ENCODE data around the gene CPN2. TPM values are rescaled to one million over a fixed set of nuclear protein-coding genes. Genes with fewer than 3 reads are reported as not detected.

The CPN2 gene, protein sequence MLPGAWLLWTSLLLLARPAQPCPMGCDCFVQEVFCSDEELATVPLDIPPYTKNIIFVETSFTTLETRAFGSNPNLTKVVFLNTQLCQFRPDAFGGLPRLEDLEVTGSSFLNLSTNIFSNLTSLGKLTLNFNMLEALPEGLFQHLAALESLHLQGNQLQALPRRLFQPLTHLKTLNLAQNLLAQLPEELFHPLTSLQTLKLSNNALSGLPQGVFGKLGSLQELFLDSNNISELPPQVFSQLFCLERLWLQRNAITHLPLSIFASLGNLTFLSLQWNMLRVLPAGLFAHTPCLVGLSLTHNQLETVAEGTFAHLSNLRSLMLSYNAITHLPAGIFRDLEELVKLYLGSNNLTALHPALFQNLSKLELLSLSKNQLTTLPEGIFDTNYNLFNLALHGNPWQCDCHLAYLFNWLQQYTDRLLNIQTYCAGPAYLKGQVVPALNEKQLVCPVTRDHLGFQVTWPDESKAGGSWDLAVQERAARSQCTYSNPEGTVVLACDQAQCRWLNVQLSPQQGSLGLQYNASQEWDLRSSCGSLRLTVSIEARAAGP
- not detected for total RNA-seq

DNA sequence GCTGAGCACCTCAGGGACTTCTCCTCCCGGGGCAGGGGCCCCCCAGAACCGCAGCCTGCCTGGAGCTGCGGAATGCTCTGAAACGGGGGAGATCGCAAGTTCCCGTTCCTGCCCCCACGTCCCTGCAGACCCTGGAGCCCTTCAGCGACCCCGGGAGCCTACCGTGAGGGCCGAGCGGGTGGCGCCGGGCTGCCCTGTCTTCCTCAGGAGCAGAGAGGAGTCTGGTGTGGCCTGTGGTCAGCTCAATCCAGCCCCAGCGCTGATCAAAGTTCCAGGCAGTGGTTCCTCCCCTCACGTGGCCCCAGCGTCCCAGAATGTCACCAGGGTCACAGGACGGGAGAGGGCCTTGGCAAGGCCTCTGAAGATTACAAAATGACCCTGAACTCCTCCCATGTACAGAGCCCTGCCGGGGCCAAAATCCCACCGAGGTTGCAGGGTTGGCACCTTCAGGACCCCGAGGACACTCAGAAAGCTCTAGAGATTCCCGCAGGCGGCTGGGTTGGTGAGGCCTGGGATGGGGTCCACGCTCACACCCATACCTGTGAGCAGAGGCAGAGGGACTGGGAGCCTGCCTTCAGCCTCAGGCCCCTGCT, at the start of gene CPN2:
Gene CPN2, minus strand, starts transcription at position 249 of the 593 bp plus-strand sequence. CDS start 8,626 bp downstream, outside the sequence.
- Histone ChIP-seq H3K27ac (replicated peaks in 1 of 4) (no peak within 1 kb of the TSS), H3K27me3 (no peaks in the 10 kb centered on the region), H3K9me3 (no peaks in the 10 kb centered on the region), H3K36me3 (no peaks in the 10 kb centered on the region), H3K4me1 (no peaks in the 10 kb centered on the region), H3K4me3 (no peak within 1 kb of the TSS)
- TF ChIP-seq, protein P1, sequence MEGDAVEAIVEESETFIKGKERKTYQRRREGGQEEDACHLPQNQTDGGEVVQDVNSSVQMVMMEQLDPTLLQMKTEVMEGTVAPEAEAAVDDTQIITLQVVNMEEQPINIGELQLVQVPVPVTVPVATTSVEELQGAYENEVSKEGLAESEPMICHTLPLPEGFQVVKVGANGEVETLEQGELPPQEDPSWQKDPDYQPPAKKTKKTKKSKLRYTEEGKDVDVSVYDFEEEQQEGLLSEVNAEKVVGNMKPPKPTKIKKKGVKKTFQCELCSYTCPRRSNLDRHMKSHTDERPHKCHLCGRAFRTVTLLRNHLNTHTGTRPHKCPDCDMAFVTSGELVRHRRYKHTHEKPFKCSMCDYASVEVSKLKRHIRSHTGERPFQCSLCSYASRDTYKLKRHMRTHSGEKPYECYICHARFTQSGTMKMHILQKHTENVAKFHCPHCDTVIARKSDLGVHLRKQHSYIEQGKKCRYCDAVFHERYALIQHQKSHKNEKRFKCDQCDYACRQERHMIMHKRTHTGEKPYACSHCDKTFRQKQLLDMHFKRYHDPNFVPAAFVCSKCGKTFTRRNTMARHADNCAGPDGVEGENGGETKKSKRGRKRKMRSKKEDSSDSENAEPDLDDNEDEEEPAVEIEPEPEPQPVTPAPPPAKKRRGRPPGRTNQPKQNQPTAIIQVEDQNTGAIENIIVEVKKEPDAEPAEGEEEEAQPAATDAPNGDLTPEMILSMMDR (IDR thresholded peaks at IDR 0.05): no peak
- TF ChIP-seq EP300 (IDR thresholded peaks at IDR 0.05) (no peak), POLR2A (IDR thresholded peaks at IDR 0.05; ENCODE audit: low read depth) (no peak), POLR2AphosphoS5 (IDR thresholded peaks at IDR 0.05) (no peak)
- no peak for DNase-seq (ENCODE audit: extremely low spot score)
- intact Hi-C loops (cut with DNase I): no loop called here
- 91% methylated on average over 19 of the region's 24 CpGs for WGBS

DNA sequence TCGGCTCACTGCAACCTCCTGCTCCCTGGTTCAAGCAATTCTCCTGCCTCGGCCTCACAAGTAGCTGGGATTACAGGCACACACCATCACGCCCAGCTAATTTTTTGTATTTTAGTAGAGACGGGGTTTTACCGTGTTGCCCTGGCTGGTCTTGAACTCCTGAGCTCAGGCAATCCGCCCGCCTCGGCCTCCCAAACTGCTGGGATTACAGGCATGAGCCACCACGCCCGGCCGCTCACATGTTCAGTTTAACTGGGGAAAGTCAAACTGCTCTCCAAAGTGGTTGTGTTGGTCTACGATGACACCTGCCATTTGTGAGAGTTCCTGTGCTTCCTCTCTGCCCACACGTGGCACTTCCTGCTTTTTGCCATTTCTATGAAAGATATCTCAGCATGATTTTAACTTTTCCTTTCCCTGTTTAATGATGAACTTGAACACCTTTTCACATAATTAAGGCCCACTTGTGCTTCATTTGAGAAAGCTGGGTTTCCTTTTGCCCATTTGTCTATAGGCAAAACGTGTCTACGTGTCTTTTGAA, 48.8 kb upstream of the CPN2 start:
- WGBS: 91% methylated on average over 15 of the region's 15 CpGs
- Histone ChIP-seq H3K4me3 (no peak overlapping the region), H3K27ac (replicated peaks in 1 of 4) (no peak overlapping the region), H3K27me3 (peaks cover 0 to 42% (median 6%) of the 10 kb centered on the region in 4 donors), H3K9me3 (no peaks in the 10 kb centered on the region), H3K36me3 (peaks cover 0 to 7% (median 0%) of the 10 kb centered on the region in 4 donors), H3K4me1 (peaks cover 9 to 30% (median 26%) of the 10 kb centered on the region in 4 donors)
- no peak for DNase-seq (ENCODE audit: extremely low spot score)
- intact Hi-C loops (cut with DNase I): no loop called here
- TF ChIP-seq, protein P1 (IDR thresholded peaks at IDR 0.05): no peak
- no peak for TF ChIP-seq POLR2A (IDR thresholded peaks at IDR 0.05; ENCODE audit: low read depth)
- no peak for TF ChIP-seq EP300 (IDR thresholded peaks at IDR 0.05)
- TF ChIP-seq POLR2AphosphoS5 (IDR thresholded peaks at IDR 0.05): no peak

DNA sequence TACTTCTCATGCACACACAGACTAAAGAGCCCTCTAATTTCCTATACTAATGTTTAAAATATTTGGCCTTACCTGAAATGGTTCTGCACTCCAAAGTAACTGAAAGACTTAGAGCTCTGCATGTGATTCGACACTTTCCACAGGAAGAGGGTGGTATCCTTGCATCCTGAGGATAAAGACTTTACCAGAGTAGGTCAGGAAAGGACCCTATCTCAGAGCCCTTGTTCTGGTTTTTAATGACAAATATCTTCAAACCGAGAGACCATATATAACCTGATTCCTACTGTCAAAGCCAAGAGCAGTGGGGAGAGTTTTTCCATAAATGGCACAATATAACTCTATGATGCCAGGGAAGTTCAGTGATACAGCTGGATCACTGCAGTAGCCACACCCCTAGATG, 48.0 kb upstream of the CPN2 start, which contains the start of gene GP5:
Gene GP5, minus strand, starts transcription at position 101 of the 400 bp plus-strand sequence. CDS start 984 bp downstream, outside the sequence.
- no peak within 1 kb of the TSS for H3K27ac ChIP-seq (replicated peaks in 1 of 4)
- intact Hi-C loops (cut with DNase I): no loop called here
- DNase-seq (ENCODE audit: extremely low spot score): no peak
- 63% methylated on average over 2 of the region's 2 CpGs for WGBS
- peaks cover 9 to 30% (median 26%) of the 10 kb centered on the region in 4 donors for H3K4me1 ChIP-seq
- peaks cover 0 to 42% (median 6%) of the 10 kb centered on the region in 4 donors for H3K27me3 ChIP-seq
- H3K9me3 ChIP-seq: no peaks in the 10 kb centered on the region
- H3K4me3 ChIP-seq: peak within 1 kb of the TSS; percentile 33 to 47 (median 36)
- TF ChIP-seq POLR2AphosphoS5 (IDR thresholded peaks at IDR 0.05) (no peak), POLR2A (IDR thresholded peaks at IDR 0.05; ENCODE audit: low read depth) (no peak), EP300 (IDR thresholded peaks at IDR 0.05) (no peak)
- TF ChIP-seq, protein P1 (IDR thresholded peaks at IDR 0.05): no peak
- peaks cover 0 to 4% (median 0%) of the 10 kb centered on the region in 4 donors for H3K36me3 ChIP-seq

DNA sequence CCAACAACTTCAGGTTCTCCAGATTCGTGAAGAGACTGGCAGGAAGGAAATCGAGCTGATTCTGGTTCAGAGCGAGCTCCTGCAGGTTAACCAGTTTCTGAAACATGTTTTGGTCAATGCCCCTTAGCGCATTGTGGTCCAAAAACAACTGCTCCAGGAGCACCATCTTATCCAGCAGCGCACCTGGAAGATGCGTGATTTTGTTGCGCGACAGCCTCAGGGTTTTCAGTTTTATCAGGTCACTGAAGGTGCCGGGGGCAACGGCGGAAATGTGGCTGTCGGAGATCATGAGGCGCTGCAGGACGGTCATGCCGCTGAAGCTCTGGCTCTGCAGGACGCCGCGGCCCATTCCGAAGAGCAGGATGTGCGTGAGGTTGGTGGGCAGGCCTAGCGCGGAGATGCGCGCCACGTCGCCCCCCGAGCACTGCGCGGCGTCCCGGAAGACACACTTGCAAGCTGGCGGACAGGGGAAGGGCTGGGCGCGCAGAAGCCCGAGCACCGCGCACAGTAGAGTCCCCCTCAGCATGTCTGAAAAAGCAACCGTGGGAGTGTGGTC, 46.7 kb upstream of the CPN2 start:
- no peak for TF ChIP-seq POLR2AphosphoS5 (IDR thresholded peaks at IDR 0.05)
- TF ChIP-seq, protein P1 (IDR thresholded peaks at IDR 0.05): no peak
- no peak for TF ChIP-seq POLR2A (IDR thresholded peaks at IDR 0.05; ENCODE audit: low read depth)
- no peak for TF ChIP-seq EP300 (IDR thresholded peaks at IDR 0.05)
- WGBS: 5% methylated on average over 11 of the region's 38 CpGs
- Histone ChIP-seq H3K27ac (replicated peaks in 1 of 4) (no peak overlapping the region), H3K4me1 (peaks cover 9 to 30% (median 26%) of the 10 kb centered on the region in 4 donors), H3K27me3 (peaks cover 0 to 42% (median 6%) of the 10 kb centered on the region in 4 donors), H3K4me3 (peak overlapping the region; percentile 33 to 47 (median 36)), H3K36me3 (no peaks in the 10 kb centered on the region), H3K9me3 (no peaks in the 10 kb centered on the region)
- intact Hi-C loops (cut with DNase I): no loop called here
- DNase-seq (ENCODE audit: extremely low spot score): no peak

Data from esophagus muscularis mucosa (tissue), 4 donors.